ENCODE measurements around the gene CTDSP2. TPM values are rescaled to one million over a fixed set of nuclear protein-coding genes. Genes with fewer than 3 reads are reported as not detected.

Gene CTDSP2
- total RNA-seq, 1 experiment from 2014 or later: 82.7 TPM

GRCh38 chr12:57771236-57771872 is 75.2 kb downstream of the CTDSP2 start:
- Histone ChIP-seq H3K36me3 (ENCODE audit: control insufficient read depth in 1 of 2, insufficient read depth in 2 of 2, low read length in 2 of 2) (peaks cover 6 to 27% of the 10 kb centered on the region in 2 experiments; a peak in 3 of 4 replicates), H3K4me3 (replicated peaks in 1 of 2; ENCODE audit: low read depth in 1 of 2, low read length in 2 of 2) (peak overlapping the region; percentile 91 to 97), H3K9me2 (ENCODE audit: insufficient read depth) (no peaks in the 10 kb centered on the region), H3K27me3 (ENCODE audit: insufficient read depth, low read length) (no peaks in the 10 kb centered on the region), H3K4me1 (ENCODE audit: control insufficient read depth in 1 of 2, insufficient read depth in 2 of 2, low read length in 2 of 2) (peaks cover 14 to 33% of the 10 kb centered on the region in 2 experiments), H3K9me3 (ENCODE audit: control insufficient read depth in 1 of 2, insufficient read depth in 1 of 2, low read depth in 1 of 2, low read length in 2 of 2) (no peaks in the 10 kb centered on the region), H3K4me2 (ENCODE audit: low read length) (peak overlapping the region; percentile 88), H3K9ac (ENCODE audit: low read length) (peak overlapping the region; percentile 97), H2AFZ (ENCODE audit: low read depth, low read length, poor library complexity, severe bottlenecking) (no peak overlapping the region), H3K27ac (ENCODE audit: low read depth, low read length) (peak overlapping the region; percentile 93), H4K20me1 (ENCODE audit: insufficient read depth) (no peaks in the 10 kb centered on the region), H3K79me2 (ENCODE audit: insufficient read depth, low read length) (peaks cover 25% of the 10 kb centered on the region)
- TSS peak; percentile 71 for BruUV-seq (replicated peaks)
- TF ChIP-seq CTCF (IDR thresholded peaks at IDR 0.05 in 2 of 3, conservative IDR thresholded peaks at IDR 0.05 in 1 of 3; ENCODE audit: borderline replicate concordance in 1 of 3, insufficient read depth in 1 of 3, low read depth in 2 of 3, low read length in 2 of 3) (no peak), YY1 (IDR thresholded peaks at IDR 0.05; ENCODE audit: extremely low read depth, insufficient replicate concordance, low read depth, low read length) (no peak), JUND (IDR thresholded peaks at IDR 0.05) (no peak), CBX3 (IDR thresholded peaks at IDR 0.05; ENCODE audit: low read depth) (no peak), SIN3A (IDR thresholded peaks at IDR 0.05; ENCODE audit: low read depth) (no peak), ZNF274 (IDR thresholded peaks at IDR 0.05; ENCODE audit: low read depth, low read length) (no peak), EZH2 (IDR thresholded peaks at IDR 0.05) (no peak), EGR1 (IDR thresholded peaks at IDR 0.05; ENCODE audit: low read depth) (no peak), MAX (IDR thresholded peaks at IDR 0.05) (no peak), CEBPB (IDR thresholded peaks at IDR 0.05; ENCODE audit: low read depth) (no peak), ELF1 (IDR thresholded peaks at IDR 0.05; ENCODE audit: borderline replicate concordance, low read depth) (no peak), SRF (IDR thresholded peaks at IDR 0.05; ENCODE audit: low read depth) (no peak), TCF7L2 (IDR thresholded peaks at IDR 0.05; ENCODE audit: borderline replicate concordance, extremely low read depth, insufficient read depth, insufficient read length) (no peak), ZBTB33 (IDR thresholded peaks at IDR 0.05; ENCODE audit: extremely low read depth, insufficient replicate concordance, low read length) (no peak), REST (IDR thresholded peaks at IDR 0.05; ENCODE audit: low read depth) (no peak), EZH2phosphoT487 (IDR thresholded peaks at IDR 0.05; ENCODE audit: borderline replicate concordance) (no peak), FOSL1 (IDR thresholded peaks at IDR 0.05; ENCODE audit: low read depth) (no peak), POLR2A (IDR thresholded peaks at IDR 0.05; ENCODE audit: borderline replicate concordance, extremely low read depth, insufficient read depth, insufficient read length) (no peak)
- DNase-seq (ENCODE audit: low read depth, low spot score): peak; percentile 89
- ChIA-PET RAD21 (ENCODE audit: low non-redundant PET in 1 of 2, low total read pairs in 2 of 2, uncharacterized antibody in 2 of 2, unreplicated experiment in 2 of 2) (interaction anchor here in 1 of 2 experiments (1.0 kb wide), 1 partner anchor 11 kb away, joined by 3 read pairs; the partner anchor contains the start of gene TSFM), POLR2A (interaction anchor here (0.6 to 1.2 kb wide), 3 partner anchors 9 to 392 kb away, joined by 3 to 6 read pairs (median 3); no protein-coding TSS in a partner anchor), CTCF (interaction anchor here (0.9 to 1.0 kb wide), 2 partner anchors 12 to 188 kb away, joined by 3 to 5 read pairs; no protein-coding TSS in a partner anchor)
- peak; percentile 73 for ATAC-seq
- intact Hi-C loops (cut with micrococcal nuclease): no loop called here

Measured in HCT116 (cell line).